HG02884 (cell line): ENCODE results near the gene SCN8A.
"Not testable (repeated sequence)": the region's sequence is repeated elsewhere in the genome, so short reads cannot be mapped to it uniquely, and the experiment has no call there.

Experiments
- ATAC-seq: cut with Tn5 transposase; IDR thresholded peaks from one replicate; pipeline ENCODE4 v1.9.1; 2021; ENCODE audit warnings: mild to moderate bottlenecking, moderate library complexity; ENCODE audit not compliant: unreplicated experiment

SCN8A gene

DNA sequence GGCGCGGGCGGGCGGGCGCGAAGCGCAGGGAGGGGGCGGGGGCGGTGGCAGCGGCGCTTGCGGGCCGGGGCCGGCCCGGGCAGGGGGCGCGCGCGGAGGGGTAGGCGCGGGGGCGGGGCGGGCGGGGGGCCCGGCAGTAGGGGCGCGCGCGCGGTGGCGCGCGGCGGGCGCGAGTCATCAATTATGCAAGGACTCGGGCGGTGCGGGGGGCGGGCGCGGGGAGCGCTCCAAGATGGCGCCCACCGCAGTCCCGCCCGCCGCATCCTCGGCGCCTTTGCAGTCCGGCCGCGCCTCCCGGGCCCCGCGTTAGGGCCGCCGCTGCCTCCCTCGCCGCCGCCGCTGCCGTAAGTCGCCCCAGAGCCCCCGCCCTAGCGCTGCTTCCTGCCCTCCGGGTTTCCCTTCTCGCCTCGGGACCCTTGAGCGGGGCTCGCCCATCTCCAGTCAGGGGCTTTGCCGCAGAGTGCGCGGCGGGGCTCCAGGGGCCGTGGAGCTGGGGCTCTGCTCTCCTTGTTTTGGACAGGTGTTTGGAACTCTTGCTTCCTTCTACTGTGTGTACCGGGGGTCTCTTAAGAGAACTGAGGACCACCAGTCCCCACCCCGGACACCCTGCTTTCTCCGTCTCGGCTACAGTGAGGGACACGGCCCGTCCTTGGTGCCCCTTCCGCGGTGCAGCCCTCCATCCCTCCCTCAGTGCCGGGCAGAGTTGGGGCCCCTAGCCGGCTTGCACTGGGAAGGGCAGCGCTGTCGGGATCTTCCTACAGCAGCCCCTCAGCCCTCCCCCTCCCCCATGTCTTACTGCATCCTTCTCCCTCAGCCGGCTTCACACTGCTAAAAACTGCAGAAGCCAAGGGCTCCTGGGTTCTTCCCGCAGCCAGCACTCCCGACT, at the start of gene SCN8A:
SCN8A (plus strand) TSS at position 218 of the 886 bp plus-strand sequence. CDS start 71,585 bp downstream, outside the sequence.
- ATAC-seq = no peak

GRCh38 chr12:51546097-51546496, 44.9 kb upstream of the SCN8A start:
- ATAC-seq = no peak

GRCh38 chr12:51547606-51548005, 43.4 kb upstream of the SCN8A start:
- no peak for ATAC-seq

- no peak for ATAC-seq
These were observed 42.8 kb upstream of the SCN8A start for GRCh38 chr12:51548241-51548640.

DNA sequence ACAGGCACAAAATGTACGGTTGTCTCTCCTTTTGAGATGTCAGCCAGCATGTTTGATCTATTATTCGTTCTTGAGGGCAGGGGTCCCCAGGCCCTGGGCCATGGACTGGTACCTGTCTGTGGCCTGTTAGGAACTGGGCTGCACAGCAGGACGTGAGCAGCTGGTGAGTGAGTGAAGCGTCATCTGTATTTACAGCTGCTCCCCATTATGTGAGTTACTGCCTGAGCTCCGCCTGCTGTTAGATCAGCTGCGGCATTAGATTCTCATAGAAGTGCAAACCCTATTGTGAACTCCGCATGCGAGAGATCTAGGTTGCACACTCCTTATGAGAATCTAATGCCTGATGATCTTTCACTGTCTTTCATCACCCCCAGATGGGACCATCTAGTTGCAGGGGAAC, 41.4 kb upstream of the SCN8A start:
- no peak for ATAC-seq

- ATAC-seq = not testable (repeated sequence)
These were observed 22.6 kb upstream of the SCN8A start for GRCh38 chr12:51568271-51569032.

DNA sequence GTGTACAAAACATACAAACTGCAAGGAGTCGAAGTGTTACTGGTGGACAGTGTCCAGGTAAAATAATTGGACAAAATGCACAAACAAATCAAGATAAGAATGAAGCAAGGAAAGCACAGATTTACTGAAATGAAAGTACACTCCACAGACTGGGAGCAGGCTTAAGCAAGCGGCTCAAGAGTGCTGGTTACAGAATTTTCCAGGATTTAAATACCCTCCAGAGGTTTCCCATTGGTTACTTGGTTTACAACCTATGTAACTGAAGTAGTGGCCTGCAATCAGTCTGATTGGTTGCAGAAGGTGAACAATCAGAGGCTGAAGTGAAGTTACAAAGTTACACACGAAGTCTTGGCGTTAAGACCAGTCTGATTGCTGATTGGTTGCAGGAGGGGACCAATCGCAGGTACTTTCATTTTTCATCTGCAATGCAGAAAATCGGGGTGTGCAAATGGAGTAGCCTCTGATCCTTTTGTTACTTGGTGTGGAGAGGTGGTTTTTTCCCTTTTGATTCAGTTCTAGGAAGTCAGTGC, 11.6 kb upstream of the SCN8A start:
- no peak for ATAC-seq

GRCh38 chr12:51589060-51589459, 2.0 kb upstream of the SCN8A start:
- ATAC-seq = no peak

DNA sequence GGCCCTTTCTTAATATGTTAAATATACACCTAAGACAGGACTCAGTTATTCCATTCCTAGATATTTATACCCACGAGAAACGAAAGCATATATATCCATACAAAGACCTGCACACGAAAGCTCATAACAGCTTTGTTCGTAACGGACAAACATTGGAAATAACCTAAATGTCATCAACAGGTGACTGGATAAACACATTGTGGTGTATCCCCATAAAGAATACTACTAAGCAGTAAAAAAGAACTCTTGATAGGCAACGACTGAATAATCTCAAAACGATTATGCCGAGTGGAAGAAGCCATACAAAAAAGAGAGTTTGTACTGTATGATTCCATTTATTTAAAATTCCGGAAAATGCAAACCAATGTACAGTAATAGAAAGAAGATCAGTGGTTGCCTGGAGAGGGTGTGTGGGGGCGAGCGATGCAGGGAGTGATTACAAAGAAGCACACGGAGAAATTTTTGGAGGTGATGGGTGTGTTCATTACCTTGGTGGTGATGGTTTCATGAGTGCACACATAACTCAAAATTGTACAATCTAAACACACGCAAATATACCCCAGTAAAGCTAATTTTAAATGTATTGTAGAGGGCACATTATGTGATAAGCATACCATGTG, 1.4 kb upstream of the SCN8A start:
- ATAC-seq = no peak

DNA sequence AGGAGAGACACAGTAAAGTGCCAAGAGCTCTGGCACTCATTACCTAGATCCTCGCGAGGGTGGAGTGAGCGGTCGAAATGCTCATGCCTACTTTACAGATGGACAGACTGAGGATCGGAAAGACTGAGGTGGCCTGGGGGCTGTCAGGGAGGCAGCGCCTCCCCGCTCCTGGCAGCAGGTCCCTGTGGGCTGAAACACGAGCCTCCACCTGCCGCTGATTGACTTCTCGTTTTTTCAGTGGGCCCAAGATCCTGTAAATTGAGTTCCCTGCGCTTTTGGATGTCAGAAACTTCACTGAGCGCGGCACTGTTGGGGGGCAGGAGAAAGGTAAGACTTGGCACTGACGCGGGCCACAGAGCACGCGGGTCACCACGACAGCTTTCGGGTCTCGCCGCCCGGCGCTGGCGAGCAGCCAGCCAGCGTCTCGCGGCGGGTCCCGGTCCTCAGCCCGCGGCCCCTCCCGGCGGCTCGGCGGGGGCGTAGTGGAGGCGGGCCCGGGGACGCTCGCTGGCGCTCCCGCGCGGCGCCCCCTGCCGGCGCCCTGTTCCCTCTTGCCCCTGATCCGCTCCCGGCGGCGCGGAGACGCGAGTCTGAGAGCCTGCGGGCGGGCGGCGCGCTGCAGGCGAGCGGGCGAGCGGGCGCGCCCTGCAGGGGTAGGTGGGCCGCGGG, 552 bp upstream of the SCN8A start:
- peak; percentile 73 for ATAC-seq

GRCh38 chr12:51592034-51592705, 1.1 kb downstream of the SCN8A start:
- no peak for ATAC-seq

GRCh38 chr12:51593021-51593420, 2.0 kb downstream of the SCN8A start:
- ATAC-seq = no peak

DNA sequence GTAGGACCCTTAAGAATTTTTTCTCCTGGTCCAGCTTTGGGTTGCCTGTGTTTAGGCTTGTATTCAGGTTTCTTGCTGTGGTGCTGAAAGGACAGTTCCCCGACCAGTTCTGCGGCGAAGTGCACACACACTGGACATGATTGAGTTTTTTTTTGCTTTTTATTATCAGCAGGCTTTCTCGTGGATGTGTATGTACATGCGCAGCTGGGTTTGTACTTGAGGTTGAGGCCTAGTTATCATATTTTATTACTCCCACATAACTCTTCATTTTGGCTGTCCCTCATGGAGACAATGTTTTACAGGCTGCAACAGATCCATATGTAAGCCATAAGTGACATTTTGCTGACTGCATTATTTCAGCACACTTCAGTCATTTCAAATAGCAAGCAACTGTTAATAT, 2.5 kb downstream of the SCN8A start:
- ATAC-seq = no peak

- no peak for ATAC-seq
These were observed 7.1 kb downstream of the SCN8A start for GRCh38 chr12:51598156-51598555.

- no peak for ATAC-seq
These were observed 9.7 kb downstream of the SCN8A start for GRCh38 chr12:51600721-51601120.

- ATAC-seq = no peak
These were observed 10.2 kb downstream of the SCN8A start for GRCh38 chr12:51601241-51601640.

- ATAC-seq = not testable (repeated sequence)
These were observed 14.9 kb downstream of the SCN8A start for GRCh38 chr12:51605896-51606295.

DNA sequence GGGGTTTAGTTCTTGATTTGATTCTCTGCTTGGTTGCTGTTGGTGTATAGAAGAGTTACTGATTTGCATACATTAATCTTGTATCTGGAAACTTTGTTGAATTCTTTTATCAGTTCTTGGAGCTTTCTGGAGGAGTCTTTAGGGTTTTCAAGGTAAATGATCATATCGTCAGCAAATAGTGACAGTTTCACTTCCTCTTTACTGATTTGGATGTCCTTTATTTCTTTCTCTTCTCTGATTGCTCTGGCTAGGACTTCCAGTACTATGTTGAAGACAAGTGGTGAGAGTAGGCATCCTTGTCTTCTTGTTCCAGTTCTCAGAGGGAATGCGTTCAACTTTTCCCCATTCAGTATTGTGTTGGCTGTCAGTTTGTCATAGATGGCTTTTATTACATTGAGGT, 16.2 kb downstream of the SCN8A start:
- not testable (repeated sequence) for ATAC-seq

- no peak for ATAC-seq
These were observed 29.4 kb downstream of the SCN8A start for GRCh38 chr12:51620448-51620847.
